NCI-H510A (cell line): ENCODE measurements around the gene OLFML2B.

Experiments used
- DNase-seq: peaks from one replicate; lab custom pipeline; 2025; lab: John Stamatoyannopoulos, UW

Gene OLFML2B

GRCh38 chr1:161945306-161946060, 78.2 kb downstream of the OLFML2B start:
- DNase-seq = no peak

- DNase-seq = no peak
These were observed 79.3 kb downstream of the OLFML2B start for GRCh38 chr1:161944381-161944780.

GRCh38 chr1:161943737-161944136, 79.9 kb downstream of the OLFML2B start:
- DNase-seq = no peak

GRCh38 chr1:161941726-161942436, 81.8 kb downstream of the OLFML2B start:
- no peak for DNase-seq

- DNase-seq = no peak
These were observed 82.6 kb downstream of the OLFML2B start for GRCh38 chr1:161940866-161941591.

GRCh38 chr1:161936786-161937185, 86.9 kb downstream of the OLFML2B start:
- DNase-seq = no peak

- no peak for DNase-seq
These were observed 88.4 kb downstream of the OLFML2B start for GRCh38 chr1:161935264-161935663.

GRCh38 chr1:161933592-161934588, 89.8 kb downstream of the OLFML2B start:
- no peak for DNase-seq
